GM21423 (cell line): ENCODE results near the gene BNC2.

Experiments used
- ATAC-seq: cut with Tn5 transposase; IDR thresholded peaks from one replicate; pipeline ENCODE4 v1.9.1; 2021; ENCODE audit warnings: mild to moderate bottlenecking, moderate library complexity; ENCODE audit not compliant: unreplicated experiment

BNC2 gene

DNA sequence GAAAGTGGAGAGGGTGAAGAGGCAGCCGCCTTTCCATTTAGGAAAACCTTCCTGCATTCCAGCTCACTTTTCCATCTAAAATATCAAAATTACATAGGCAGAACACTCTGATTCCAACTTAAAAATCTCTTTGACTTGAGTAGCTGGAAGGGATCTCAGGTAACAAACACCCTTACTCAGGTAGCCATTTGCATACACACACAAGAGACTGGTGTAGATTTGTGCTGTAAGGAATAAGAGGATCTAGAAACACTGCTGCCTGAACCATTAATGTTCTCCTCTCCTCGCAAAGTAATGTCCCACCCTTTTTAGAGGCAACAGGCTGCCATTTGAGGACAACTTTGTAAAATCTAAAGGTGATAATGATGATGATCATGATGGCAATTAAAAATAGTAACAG, 53.5 kb downstream of the BNC2 start:
- no peak for ATAC-seq

DNA sequence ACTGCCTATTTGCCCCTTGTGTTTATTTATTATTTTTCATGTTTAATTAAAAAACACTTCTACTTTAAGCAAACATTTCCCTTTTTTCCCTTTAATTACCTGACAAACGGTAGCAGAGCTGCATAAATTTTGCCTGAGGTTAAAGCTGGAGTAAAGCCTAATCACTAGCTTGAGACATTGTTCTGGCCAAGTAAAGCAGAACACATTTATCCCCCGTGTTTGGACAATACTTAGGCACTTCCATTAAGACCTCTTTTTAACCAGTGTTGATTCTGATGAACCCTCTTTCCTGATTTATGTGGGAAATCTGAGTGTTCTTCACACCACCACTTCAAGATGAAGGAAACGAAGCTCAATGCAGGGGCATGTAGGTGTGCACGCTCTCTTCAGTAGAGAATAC, 54.5 kb downstream of the BNC2 start:
- no peak for ATAC-seq

DNA sequence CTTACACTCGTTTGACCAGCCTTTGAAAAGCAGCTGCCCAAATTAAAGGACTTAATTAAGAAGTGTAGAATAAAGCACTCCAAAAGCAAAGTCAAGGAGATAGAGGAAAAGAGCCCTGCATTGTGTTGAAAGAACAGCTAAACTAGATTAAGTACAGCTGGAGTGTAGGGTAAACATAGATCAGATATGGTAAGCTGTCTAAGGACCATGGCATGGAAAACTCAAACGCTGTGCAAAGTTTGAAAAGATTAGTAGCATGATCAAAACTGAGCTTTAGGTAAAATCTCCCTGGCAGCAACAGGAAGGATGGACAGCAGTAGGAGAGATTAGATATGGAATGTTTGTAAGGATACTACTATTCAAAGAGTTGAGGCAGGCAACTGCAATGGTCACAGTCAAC, 55.4 kb downstream of the BNC2 start:
- no peak for ATAC-seq

DNA sequence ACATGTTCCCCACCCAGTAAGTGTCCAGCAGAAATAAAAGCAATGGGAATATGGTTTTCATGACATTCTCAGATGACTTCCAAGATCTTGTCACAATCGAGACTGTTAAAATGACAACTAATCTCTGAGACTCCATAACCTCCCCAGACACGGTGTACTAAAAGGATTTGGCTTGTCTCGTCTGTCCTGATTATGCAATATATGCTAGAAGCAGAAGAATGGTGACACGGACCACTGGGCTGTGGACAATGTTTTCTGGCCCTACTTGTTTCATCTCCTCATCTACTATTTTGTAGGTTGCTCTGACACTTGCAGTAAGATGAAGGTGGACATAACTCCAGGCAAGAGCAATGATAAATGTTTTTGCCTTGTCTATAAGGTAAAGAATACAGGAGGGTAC, 56.6 kb downstream of the BNC2 start:
- no peak for ATAC-seq

DNA sequence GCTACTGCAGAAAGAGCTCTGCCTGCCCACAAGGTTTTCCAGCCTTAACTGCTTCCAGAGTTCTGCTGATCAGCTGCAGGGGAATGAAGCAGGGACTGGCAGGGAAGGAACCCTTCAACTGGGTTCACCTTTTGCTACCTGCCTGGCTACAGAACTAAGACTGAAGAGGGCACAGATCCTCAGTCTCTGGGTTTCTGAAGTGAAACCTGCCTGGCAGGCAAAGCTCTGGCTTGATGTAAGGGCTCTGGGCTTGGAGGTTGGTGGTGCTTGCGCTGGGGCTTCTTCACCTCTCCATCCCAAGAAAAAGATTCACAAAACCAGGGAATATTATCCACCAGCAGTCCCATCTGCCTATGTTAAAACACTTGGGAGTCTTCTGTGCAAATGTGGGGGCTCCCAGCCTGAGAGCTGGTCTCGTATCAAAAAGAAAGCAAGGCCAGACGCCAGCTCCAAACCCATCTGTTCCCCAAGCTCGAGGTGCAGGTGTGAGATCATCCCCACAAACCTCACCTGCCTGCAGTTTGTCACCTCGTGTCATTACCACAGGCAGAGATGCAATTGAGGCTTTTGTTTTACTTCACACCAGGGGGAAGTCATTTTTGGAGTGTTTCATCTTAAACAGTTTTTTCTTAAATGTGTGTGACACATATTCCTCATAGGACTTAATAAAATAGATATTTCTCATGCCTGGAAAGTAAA, 58.3 kb downstream of the BNC2 start:
- no peak for ATAC-seq

DNA sequence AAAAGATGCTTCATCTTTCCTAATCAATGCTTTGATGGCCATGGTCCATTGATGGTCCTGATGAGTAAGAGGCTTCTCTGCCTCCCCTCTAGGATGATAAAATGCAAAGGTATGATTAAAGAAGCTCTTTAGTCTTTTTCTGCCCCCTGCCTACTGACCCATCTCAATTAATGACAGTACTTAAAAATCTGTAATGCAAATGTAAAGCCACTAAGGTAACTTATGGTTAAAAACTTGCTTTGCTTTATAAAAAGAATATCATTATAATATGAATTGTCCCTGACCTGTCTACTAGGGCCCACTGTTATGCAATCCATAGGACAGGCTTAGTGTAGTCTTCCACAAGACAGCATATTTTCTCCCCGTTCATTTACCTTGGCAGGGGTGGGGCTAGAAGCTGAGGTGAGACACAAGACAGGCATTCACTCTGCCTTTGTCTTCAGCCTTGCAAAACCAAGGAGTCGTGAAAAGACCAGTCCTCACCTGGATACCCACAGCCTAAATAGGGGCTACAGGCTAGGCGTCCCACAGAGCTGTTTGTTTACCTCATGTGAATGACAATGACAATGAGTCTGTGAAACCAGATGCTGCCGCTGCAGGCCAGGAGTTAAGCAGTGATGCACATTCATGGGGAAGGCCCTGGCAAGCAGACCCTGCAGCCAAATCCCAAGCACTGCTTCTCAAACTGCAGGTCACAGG, 60.4 kb downstream of the BNC2 start:
- no peak for ATAC-seq

DNA sequence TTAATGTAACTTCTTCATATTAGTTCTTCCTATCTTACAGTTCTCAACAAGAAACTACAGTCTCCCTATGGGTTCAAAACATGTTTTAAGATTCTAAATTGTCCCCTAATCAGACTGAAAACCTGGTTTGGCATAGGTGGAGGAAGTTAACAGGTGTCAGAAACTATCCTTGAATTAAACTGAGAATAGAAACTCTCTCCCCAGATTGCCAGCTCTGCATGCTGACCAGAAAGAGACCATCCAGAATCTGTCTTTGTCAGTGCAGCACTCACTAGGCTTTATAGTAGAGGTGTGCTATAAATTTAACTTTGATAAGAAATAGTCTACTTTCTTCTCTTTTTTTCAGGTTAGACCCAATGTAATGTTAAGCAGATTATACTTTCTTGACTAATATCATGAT, 63.8 kb downstream of the BNC2 start:
- ATAC-seq = no peak

DNA sequence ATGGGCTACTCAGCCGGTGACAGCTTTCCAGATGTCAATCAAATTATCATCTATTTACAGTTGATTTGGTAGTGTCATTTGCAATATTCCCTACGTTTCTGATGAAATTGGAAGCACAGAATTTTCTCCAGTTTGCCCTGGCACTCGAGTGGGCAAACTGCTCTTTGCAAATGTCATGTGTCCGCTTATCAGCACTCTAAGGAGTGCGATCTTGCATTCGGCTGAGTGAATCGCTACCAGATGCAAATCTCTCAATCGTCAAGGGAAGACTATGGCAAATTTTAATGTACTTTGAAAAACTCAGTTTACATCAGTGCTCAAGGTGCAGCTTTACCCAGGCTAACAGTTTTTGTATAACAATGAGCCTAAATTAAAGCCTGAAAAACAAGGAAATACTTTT, 66.8 kb downstream of the BNC2 start:
- ATAC-seq = no peak

DNA sequence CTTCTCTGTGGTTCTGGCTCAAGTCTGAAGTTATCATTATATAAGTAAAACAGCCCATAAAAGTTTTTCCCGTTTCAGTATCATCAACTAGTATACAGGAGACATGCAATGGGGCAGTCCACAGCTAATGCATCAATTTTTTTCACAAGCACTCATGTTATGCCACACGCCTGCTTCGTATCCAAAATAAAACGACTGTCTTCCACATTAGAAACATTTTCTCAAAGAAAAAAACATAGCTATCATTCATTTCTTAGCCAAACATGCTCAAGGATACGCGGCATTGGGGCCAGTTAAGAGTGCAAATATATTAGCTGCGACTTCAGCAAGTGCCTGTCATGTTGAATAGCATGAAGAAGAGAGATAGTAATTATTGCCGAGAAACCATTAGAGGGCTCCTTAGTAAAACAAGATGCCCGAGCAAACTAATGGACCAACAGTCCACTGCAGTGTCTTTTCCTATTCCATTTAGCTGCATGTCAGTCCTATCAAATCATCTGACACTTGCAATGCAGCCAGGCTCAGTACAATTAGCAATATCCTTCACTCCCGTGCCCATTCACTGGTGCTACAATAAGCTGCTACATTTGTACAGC, 68.5 kb downstream of the BNC2 start:
- ATAC-seq = no peak

DNA sequence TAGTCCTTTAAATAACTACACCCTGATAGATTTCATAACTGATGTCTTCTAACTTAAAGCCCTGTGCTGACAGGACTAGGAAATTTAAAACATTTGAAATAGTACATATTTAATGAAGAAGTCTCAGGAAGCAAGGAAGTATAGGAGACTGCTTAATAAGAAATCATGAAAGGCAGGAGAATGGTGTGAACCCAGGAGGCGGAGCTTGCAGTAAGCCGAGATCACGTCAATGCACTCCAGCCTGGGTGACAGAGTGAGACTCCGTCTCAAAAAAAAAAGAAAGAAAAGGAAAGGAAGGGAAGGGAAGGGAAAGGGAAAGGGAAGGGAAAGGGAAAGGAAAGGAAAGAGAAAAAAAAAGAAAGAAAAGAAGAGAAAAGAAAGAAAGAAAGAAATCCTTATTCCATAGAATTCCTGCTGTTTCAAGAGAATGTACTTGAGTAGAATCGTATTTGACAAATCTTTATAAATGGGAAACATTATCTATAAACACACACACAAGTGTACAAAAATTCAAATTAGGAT, 74.1 kb downstream of the BNC2 start:
- ATAC-seq = no peak

DNA sequence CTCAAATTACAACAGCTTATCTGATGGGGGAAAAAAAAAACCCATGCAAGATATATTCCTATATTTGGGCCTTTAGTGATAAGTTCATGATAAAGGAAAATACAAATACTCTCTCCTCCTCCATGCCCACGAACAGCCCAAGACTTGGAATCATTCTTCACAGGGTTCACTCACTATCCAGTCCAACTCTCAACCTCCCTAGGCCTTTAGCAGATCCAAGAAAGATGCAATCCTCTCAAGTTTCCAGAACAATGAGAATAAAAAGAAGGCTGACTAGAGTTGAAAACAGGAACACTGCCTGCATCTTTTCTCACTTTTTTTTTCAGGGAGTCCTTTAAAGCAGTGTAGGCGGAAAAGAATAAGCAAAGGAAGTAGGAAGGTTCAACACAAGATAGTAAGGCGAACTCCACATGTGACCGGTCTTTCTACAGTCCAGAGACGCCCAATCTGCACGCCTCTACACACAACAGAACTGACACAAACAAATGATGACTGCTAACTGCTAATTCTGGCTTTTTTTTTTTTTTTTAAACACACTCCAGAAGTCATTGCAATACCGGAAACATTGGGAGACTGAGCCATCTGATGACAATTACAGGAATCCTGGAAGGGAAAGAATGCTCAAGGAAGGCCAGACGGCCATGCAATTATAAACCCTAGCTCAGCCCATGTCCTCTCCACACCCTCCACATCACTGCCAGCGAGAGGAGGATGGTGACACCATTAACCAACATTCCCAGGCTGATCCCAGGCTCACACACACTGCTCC, 75.4 kb downstream of the BNC2 start:
- ATAC-seq = no peak

DNA sequence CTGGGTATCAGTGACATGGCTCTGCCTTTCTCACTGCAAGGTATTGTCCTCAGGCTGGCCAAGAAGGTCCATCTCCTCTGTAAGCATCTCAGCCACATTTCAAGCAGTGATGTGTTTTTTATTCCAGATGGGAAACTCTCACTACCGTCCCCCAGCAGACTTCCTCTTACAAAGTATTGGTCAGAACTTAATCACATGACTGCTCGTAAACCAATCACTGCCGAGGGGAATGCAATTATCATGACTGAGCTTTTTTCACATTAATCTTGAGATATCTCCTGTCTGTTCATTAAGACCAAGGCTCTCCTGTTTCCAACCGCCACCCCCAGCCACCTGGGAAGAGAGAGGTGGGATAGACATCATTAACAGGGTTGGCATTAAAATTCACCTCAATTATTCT, 76.4 kb downstream of the BNC2 start:
- ATAC-seq = no peak

DNA sequence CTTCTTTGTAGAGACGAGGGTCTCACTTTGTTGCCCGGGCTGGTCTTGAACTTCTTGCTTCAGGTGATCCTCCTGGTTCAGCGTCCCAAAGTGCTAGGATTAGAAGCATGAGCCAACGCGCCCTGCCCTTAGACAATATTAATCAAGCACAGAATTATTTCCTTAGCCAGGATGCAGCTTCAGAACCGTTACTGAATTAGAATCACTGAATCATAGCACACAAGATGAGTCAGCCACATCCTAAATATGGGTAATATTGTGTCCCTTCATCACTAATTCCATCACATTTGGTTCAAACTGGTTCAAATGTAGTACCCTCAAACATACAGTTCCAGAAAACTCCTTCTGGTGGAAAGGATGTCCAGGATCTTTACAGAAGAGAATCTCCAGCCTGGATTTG, 82.7 kb downstream of the BNC2 start:
- ATAC-seq = no peak

DNA sequence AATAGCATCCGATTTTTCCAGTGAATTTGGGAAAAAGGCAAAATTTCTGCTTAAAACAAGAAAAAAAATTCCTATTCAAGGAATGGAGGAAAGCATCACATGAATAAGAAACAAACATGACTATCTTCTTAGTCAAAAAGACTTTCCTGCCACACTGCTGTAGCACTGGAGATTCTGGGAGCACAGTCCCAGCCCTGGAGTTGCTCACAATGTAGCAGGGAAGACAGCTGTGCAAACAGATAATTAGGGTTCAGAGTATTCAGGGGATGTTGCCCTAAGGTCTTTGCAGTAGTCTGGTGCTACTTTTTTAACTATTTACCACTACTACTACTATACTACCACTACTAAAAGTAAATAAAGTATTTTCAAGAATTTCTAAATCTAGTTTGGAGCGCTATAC, 86.5 kb downstream of the BNC2 start:
- ATAC-seq = no peak

DNA sequence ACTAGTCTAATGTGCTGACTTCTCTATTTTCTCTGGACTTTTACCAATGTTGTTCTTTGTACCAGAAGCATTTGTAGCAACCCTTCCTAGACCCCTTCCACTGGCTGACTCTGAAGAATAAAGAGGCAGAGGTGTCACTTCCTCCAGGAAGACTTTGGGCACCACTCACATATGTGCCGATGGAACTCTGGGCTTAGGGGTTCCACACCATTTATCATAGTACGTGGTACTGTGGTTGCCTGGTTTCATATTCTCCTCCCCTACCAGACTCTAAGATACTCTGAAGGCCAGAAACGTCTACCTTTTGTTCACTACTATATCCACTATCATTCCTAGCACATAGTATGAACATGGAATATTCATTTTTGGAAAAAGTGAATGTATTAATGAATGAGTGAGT, 88.0 kb downstream of the BNC2 start:
- ATAC-seq = no peak

DNA sequence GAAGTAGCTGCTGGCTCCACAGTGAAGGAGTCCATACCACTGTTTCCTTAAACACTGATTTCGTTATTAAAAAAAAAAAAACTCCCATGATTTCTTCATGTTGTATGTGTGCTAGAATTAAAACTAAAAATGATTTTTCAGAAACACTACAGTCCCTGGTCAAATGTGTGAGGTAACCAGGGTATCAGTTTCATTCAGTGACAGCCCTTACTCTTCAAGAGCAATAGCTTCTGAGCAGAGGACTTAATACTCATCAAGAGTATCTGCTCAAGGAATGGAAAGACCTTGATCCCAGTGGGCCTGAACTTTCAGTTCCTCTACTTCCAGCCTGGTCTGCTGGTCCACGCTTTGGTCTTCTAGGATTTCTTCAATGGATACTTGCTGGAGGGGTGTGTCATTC, 95.1 kb downstream of the BNC2 start:
- ATAC-seq = no peak

DNA sequence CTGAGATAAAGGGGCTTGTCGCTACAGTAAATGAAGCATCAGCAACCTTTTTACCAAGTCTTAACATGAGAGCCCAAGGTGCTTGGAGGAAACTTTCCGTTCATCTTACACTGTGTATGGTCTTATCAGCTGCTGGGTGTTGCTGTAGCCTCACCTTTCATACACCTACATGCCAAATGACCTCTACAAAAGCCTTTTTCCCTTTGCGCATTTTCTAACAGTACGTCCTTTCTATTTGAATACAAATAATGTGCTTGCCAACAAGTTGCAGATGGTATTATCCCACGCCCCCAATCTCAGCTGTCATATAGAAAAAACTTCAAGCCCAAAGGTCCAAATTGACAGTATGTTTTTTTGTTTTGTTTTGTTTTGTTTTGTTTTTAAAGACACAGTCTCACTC, 96.9 kb downstream of the BNC2 start:
- ATAC-seq = no peak

DNA sequence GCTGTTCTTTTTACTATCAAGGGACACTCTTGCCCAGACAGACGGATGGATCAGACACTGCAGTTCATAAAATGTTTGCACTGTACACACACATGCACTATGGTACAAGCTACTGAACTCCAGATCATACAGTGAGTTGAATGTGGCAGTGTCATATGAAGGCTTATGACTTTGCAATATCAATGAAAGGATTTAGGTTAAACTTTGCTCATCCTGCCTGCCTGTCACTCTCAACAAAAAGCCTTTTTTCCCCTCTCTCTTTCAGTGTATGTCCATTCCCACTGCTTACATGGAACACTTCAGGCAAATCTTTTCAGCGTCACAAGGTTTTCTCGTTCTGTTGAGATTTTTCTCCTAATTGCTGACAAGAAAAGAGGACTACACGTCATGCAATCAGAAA, 97.4 kb downstream of the BNC2 start:
- ATAC-seq = no peak

DNA sequence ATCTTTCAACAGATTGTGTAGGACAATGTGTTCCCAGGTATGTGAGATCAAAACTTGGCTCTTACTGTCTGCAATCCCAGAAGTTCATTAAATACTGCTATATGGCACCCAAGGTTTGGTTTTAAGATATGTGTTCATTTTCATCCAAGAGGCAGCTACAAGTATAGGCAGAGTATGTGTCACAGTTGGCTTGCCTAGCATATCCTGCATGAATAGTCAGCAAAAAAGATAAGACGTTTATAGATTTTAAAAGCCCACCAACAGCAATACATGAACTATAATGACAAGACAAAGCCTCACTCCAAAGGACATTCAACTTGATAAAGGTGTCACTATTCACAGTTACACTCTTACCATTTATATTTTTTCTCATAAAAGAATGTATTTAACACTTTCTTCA, 99.1 kb downstream of the BNC2 start:
- ATAC-seq = no peak

DNA sequence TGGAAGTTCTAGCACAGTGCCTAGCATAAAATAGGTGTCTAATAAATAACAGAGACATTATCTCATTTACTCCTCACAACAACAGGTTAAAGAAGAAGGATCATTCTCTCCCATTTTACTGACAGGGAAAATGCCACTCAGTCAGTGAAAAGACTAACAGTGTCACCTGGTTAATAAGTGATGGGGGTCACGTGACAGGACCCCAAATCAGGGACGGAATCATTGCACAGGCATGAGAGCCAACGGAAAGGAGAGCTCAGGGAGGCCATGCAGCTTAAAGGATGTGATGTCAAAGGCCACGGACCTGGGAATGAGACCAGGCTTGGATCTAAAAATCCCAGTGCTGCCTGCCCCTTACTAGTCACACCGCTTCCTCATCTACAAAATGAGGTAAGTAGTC, 101.2 kb downstream of the BNC2 start:
- no peak for ATAC-seq

DNA sequence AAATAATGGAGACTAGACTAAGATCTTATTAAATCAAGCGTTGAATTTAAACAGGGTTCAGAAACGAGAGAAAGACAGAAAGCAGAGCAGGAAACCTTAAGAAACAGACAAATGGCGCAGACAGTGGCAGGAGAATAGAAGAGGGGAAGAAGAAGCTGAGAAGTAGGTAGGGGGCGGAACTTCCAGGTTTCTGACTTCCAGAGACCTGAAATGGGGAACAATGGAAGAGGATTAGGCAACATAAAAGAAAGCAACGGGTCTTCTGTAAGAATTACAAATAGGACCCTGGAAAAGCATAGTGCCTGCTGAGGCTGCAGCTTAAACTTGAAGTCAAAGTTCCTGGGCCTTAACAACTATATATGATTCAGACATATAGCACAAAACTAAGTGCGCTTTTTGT, 101.7 kb downstream of the BNC2 start:
- no peak for ATAC-seq

DNA sequence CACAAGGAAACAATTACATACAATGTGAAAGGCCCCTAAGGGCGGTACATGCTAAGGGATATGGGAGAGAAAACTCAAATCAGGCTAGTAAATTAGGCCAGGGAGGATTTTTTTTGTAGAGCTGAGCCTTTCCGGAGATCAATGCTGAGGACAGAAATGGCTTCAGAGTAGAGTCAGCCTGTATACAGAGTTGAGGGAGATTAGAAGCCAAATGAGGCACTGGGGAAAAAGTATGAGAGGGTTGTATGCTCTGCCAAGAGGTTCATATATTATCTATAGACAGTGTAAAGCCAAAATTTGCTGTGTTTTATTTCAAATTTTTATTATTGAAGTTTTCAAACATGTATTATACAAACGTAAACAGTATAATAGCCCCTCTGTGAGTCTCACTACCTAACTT, 103.1 kb downstream of the BNC2 start:
- no peak for ATAC-seq
